HG03442 (cell line): ENCODE results near the gene THTPA.
A peak's percentile ranks its signal among the peaks of the same experiment; 100 is the strongest.

Experiments
- ATAC-seq: cut with Tn5 transposase; IDR thresholded peaks from one replicate; pipeline ENCODE4 v1.9.1; 2021; ENCODE audit warnings: mild to moderate bottlenecking, moderate library complexity; ENCODE audit not compliant: unreplicated experiment

The THTPA gene

DNA sequence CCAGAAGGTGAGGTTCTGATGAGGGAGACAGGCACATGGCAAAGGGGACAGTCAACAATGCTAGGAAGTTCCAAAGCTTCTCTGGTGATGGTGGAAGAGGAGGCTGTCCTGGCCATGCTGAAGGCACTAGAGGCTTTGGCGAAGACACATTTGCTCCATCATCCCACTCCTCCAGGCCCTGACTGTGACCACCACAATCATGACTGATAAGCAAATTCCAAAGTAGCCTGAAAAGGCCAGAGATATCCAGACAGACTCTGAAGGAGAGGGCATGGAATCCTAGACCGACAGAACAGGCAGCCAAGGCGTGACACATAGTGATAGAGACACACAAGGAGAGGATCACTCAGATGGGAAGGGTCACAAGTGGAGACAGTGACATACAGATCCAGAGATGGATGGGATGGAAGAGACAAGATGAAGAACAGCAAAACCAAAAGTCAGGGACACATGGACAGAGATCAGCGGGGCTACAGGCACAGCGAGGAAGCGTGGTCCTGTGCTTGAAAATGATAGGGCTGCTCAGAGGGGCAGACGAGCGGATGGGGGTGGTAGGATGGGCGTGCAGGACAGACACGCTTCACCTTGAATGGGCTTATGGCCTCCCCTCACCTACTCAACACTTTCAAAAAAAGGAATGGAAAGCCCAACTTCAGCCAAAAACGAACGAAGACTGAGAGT lies 5.8 kb upstream of the THTPA start:
- no peak for ATAC-seq

DNA sequence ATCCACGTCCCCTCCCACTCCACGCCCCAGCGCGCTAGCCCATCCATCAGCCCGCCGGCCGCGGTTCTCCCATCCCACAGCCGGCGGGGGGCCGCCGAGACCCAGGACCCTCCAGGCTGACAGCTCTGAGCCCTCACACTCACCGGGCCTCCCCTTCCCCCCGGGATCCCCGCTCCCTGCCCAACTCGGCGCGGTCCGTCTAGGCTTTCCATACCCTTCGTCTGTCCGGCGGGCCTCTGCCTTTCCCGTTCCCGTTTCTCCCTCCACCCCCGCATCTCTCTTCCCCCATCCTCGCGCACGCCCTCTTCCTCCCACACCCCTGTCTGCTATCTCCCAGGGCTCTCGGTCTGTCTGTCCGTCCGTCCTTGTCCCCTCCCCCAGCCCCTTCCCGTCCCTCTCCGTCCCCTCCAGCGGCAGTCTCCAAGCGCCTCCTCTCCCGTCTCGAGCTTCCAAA lies 5.2 kb upstream of the THTPA start:
- no peak for ATAC-seq

DNA sequence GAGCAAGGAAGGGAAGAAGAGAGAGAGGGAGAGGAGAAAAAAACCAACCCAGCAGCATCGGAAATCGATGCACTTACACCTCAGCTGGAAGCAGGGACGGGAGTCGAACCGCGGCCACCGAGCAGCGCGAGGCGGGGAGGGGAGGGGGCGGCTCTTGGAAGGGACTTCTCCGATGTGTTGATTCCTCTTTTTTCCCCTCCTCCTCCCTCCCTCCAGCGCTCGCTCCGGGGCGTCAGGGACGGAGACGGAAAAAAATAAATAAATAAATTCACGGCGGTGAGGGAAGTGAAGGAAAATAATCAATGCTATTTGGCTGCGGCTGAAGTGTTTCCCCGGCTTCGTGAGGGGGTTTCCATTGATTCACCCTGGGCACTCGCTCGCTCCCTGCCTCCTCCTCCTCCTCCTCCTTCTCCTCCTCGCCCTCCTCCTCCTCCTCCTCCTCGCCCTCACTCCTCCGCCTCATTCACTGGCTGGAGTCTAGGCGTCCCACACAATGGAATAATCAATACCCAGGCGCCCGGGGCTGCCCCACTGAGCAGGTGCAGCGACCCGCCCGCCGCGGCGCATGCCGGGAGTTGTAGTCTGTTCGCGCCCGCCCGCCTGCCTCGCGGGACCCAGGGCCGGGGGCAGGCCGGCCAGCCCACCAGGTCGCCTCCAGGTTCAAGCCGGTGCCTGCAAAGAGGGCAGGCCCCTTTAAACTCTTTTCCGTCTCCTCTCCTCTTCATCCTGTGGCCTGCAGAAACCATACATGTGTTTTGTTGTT lies 4.6 kb upstream of the THTPA start, which contains the start of gene ZFHX2:
TSS of gene ZFHX2 (minus strand) at position 500 of the 763 bp plus-strand sequence. CDS start 16,440 bp downstream, outside the sequence.
- ATAC-seq = peak; percentile 45

DNA sequence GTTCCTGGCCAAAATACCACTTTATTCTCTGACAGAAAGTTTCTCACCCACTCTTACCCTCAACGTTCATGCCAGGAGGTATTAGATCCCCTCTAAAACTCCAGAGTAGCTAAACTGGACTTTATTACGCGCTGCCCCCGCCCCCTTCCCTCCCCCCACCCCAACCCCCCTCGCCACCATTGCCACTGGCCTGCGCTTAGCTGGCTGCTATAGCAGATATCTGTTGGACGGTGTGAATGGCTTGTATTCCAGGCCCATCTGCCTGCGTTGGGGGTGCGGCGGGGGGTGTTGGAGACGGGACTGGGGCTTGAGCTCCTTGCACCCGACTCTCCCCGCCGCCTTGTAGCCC lies 564 bp upstream of the THTPA start:
- ATAC-seq = no peak

DNA sequence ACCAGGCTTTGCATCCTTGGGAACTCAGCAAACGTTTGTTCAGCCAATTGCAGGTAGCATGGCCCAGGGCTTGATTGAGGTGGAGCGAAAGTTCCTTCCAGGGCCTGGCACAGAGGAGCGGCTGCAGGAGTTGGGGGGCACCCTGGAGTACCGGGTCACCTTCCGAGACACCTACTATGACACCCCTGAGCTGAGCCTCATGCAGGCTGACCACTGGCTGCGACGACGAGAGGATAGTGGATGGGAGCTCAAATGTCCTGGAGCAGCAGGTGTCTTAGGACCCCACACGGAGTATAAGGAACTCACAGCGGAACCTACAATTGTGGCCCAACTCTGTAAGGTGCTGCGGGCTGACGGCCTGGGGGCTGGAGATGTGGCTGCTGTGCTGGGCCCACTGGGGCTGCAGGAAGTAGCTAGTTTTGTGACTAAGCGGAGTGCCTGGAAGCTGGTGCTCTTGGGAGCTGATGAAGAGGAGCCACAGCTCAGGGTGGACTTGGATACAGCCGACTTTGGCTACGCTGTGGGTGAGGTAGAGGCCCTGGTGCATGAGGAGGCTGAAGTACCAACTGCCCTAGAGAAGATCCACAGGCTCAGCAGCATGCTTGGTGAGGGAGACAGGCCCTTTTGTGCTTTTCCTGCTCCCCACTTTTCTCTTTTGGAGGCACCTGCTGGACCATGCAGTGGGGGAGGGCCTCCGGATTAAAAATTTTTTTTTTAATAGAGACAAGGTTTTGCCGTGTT lies 799 bp downstream of the THTPA start:
- no peak for ATAC-seq

DNA sequence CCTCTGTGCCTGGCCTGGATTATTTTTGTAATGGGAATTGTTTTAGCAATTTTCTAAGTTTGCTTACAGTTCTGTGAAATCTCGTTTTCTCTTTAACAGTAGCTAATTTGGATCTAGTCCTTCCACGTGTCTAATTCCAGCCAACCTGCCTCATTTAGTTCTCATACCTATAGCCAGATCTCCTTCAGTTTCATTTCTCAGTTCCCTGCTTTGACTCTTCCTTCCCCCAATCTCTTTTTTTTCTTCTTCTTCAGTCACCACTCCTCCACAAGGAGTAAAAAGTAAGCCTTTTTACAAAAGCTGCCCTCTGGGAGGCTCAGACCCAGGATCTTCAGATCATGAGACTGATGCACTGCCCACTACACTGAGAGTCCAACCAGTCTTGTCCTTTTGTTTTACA lies 1.4 kb downstream of the THTPA start:
- no peak for ATAC-seq

DNA sequence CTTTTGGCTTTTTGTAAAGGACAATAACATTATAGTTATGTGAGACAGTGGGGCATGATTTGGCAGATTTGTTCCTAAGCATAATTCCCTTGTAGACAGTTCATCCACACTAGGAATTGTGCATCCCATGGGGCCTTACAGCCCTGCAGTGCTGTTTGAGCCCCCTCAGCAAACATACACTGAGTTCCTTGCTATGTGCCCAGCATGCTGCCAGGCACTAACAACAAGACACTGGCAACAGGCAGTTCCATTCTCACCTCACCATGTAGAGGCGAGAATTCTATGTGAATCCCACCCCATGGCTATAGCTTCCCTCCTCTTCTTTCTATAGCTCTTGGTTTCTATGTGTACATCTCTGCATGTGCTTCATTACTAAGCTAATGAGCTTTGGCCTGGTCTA lies 1.9 kb downstream of the THTPA start:
- ATAC-seq = no peak

DNA sequence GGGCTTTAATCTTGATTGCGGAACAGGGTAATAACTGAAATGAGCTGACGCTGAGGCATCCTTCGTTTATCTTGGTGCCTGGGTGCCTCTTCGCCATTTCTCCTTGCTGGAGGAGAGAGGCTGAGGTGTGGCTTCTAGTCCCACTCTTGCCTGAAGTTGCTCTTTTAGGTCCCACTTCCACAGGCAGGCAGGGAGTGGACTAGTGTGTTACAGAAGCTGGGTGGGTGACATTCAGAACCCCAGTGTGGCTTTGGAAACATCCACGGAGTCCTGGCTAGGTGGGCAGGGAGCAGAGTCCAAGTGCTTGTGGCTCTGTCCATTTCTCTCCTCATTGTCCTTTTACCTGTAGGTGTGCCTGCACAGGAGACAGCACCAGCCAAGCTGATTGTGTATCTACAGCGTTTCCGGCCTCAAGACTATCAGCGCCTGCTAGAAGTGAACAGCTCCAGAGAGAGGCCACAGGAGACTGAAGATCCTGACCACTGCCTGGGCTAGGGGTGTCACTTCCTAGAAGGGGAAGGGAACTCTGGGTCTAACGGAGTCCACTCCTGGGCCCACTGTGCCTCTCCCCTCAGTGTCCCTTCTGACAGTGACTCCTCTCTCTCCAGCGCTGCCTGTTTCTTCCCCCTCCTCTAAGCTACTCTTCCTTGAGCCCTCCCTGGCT lies 2.4 kb downstream of the THTPA start:
- ATAC-seq = no peak

DNA sequence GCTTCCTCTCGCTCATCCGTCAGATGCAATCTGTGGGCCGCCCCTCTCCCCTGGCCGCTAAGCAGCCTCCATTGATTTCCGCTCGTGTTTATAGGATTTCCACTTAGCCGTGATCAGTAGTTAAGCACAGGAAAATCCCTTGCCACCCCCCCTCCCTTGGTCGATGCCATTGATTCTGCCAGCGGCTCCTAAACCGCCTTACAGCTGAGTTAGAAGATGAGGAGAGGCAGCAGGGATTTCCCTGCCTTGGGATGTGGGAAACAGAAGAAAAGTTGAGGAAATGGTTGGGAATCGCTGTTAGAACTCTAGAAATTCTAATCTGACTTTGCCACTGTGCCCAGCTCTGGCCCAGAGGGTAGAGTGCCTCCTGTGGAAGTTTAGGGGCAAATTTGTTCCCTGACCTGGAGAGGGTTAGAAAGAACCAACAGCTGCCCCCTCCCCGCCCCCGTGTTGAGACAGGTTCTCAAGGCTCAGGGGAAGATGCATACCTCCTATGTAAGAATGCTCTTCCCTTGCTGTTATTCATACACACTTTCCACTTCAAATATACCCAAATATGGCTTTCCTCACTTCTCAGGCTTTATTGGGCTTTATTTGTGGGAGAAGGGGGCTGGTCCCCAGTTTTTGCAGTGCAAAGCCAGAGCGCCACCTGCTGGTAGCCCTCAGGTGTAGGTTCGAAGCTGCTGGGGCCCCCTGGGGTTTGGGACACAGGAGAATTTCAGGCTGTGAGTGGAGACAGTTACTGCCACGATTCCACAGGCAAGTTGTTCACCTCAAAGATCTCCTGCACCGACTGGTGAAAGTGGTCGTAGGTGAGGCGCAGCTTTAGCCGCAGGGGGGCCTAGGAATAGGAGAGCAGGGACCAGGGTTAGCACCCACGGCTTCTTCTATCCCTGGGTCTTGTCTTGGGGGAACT lies 3.2 kb downstream of the THTPA start:
- ATAC-seq = no peak

DNA sequence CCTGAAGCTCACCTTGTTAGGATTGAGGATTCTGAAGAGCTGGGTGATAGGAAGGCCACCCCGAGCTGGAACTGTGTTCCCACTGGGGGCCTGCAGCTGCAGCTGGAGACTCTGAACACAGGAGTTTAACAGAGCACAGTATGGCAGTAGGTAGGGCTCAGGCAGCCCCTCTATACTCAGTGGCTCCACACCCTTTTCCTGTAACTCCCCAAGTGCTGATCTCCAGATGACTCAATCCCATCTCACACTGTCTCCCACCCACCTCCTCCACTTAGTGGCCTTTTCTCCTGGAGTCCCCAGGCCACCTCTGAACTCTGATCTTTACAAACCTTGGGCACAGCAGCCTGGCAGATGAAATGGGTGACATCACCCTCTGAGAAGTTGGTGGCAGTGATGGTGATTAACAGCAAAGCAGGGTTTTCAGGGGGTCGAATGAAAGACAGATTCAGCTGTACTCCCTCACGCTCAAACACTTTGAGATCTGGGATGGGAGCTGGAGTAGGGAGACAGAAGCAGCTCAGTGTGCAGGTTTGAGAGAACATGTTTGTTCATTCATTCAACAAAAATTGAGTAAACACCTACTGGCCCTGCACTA lies 4.0 kb downstream of the THTPA start:
- ATAC-seq = no peak

DNA sequence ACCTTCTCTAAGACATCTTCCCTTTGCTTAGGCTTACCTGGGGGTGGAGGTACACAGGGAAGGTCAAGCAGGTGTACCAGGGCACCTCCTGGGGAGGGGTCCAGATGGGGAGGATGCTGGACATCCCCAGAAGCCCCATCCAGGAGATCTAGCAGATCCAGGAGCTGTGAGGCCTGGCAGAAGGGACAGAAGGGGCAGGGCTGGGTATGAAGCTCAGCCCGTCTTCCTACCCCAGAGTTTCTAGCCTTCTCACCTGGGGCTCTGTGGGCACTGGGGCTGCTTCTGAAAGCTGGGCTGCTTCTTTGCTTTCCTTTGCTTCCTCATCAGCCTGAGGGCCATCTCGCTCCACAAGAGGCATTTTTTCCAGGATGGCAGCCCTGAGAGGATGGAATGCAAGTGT lies 5.2 kb downstream of the THTPA start:
- no peak for ATAC-seq

DNA sequence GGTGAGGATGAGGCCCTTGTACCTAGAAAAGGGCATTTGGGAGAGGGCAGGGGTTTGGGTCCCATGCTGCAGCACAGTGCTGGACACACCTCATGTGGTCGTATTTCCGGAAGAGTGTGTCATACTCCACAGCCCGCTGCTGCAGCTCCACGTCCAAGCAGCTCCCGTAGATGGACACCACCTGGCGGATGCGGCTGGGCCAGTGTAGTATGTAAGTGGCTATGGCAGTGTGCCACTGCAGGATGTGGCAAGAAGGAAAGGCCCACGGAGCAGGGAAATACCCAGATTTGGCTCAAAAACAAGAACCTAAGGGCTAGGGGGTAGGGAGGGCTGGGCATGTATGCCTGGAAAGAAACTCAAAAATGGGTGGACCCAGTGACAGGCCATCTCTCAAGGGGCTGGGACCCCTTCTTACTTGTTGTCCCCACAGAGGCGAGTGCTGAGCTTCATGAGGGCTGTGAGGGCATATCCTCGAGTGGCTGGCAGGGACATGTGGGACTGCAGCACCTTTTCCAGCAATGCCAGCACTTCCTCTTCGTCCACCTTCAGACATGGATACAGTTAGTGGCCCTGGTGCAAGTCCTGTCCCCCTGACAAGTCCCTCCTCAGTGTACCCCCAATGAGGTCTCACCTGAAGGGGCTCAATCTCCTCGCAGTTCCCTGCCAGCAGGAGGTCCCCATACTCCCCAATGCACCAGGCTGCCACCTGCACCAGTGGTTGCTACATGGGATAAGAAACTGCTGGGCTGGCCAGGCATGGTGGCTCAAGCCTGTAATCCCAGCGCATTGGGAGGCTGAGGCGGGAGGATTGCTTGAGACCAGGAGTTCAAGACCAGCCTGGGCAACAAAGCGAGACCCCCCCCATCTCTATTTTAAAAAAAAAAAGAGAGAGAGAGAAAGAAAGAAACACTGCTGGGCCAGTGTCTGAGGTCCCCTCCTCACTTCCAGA lies 6.1 kb downstream of the THTPA start:
- no peak for ATAC-seq

DNA sequence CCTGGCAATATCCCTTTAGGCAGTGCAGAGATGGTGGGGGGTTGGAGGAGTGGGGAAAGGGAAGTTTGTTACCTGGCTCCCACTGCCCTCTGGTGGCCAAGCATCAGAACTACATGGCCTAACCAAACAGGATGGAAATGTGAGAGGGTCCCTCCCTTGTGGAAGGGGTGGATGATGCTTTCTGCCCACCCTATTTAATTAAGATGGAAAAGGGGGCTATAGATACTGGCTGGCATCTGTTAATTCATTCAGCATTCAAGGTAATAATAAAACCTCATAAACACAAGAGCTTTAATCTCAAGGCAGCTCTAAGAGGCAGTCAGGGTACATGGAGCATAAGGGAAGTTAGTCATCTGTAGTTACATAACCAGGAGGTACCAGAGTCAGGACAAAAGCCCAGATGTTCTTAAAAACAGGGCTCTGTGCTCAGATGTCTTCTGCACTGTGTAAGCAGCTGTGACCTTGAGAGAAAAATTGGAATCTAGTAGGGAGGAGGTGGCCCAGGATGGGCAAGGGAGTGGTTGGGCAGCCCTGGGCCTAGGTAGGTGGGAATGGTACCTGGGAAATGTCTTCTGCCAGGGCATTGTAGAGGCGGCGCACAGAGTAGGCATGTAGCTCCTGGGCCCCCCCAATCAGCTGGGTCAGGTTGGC lies 6.9 kb downstream of the THTPA start:
- ATAC-seq = no peak

DNA sequence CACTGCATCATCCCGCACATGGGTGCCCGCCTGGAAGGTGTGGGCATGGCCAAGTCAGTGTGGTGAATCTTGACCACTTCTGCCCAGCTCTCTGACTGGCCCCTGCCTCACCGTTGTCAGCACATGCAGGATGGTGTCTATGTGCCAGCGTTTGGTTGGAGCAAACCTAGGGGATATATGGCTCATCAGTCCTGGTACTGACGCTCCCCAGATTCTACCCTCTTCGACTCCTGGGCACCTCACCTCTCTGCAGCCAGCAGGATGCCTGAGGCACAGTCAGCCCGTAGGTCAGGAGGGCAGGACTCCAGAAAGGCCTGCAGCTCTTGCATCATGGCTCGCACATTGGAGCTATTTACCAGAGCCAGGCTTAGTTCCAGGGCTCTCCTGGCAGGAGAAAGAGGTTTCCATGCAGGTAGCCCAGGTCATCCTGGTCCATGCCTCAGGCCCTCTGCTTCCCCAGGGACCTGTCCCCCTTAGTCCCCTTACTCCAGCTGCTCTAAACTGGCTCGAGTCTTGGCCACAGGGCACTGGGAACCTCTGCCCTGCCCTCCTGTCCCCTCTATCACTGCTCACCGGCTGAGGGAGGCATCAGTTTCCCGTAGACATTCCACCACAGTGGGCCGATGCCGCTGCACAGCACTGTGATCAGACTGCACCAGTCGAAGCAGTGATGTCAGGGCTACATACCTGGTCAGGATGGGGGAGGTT lies 7.6 kb downstream of the THTPA start:
- ATAC-seq = no peak

DNA sequence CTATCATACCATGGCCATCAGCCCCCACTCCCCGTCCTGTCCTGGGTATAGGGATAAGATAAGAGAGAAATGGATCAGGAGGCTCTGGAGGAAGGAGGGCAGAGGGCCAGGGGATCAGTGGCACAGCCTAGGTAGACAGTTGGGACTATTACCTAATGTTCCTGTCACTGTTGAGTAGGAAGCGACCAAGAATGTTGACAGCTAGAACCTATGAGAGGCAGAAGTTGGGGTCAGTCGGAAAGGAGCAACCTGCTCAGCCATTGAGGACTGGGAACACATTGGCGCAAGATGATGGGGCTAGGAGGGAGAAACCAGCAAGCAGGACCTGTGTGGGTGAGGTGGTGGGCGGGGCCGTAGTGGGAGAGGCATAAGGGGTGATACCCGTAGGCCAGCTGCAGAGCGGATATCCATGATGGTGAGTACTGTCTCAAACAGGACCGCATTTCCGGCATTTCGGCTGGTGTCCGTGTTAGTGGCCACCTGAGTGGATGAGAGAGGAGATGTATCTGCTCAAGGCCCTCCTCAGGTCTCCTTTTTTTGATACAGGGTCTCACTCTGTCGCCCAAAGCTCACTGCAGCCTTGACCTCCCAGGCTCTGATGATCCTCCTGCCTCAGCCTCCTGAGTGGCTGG lies 8.2 kb downstream of the THTPA start:
- no peak for ATAC-seq

DNA sequence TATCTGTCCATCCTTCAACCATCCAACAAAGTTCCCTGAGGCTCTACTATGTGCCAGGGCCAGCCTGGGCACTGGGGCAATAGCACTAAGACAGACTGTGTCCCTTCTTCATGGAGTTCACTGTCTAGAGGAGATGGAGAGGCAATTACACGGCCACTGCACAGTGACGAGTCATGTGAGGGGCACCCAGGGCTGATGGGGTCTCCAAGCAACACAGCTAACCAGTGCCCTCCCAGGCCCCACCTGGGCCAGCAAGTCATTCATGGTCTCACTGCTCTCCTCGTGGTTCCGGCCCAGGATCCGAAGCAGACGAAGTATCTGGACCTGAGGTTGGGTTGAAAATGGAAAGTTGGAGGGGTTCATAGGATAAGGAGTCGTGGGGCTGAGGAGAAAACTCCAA lies 8.8 kb downstream of the THTPA start:
- no peak for ATAC-seq

DNA sequence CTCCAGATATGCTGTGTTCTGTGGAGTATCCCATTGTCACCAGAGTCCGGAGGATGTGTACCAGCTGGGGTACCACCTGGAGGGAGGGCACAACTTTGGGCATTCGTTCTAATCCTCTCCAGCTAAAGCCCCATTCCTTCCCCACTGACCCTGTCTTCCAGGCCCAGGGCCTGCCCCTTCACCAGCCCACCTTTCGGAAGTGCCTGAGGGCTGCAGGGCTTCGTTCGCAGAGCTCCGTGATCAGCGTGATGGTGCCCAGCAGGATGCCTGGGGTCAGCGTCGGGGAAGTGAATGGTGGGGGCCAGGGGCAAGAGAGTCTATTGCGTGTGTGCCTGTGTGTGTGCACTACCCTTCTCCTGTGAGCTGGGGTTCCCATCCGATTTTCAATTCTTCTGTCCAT lies 9.6 kb downstream of the THTPA start:
- ATAC-seq = no peak
